ENCODE data around the gene DIAPH1.

The DIAPH1 gene

GRCh38 chr5:141494761-141495452 is 123.9 kb downstream of the DIAPH1 start:
- DNase-seq = no peak

GRCh38 chr5:141493500-141494422 is 125.0 kb downstream of the DIAPH1 start:
- DNase-seq = no peak

GRCh38 chr5:141492168-141492885 is 126.5 kb downstream of the DIAPH1 start:
- DNase-seq = no peak

GRCh38 chr5:141491323-141492167 is 127.3 kb downstream of the DIAPH1 start:
- DNase-seq = no peak

- DNase-seq = no peak
Observed at GRCh38 chr5:141490771-141491170, 128.0 kb downstream of the DIAPH1 start.

- no peak for DNase-seq
Observed at GRCh38 chr5:141490271-141490670, 128.5 kb downstream of the DIAPH1 start.

DNA sequence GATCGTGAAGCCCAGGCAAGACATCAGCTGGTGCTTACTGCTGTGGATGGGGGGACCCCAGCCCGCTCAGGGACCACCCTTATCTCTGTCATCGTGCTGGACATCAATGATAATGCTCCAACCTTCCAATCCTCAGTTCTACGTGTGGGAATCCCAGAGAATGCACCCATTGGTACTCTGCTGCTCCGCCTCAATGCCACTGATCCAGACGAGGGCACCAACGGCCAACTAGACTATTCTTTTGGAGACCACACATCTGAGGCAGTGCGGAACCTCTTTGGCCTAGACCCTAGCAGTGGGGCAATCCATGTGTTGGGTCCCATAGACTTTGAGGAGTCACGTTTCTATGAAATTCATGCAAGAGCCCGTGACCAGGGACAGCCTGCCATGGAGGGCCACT is 129.0 kb downstream of the DIAPH1 start:
- no peak for DNase-seq

GRCh38 chr5:141488591-141489561 is 129.9 kb downstream of the DIAPH1 start, which contains the start of gene PCDHGC5:
PCDHGC5 (plus strand) TSS chr5:141489081; CDS start chr5:141489241, 160 bp downstream.
- DNase-seq = no peak

DNA sequence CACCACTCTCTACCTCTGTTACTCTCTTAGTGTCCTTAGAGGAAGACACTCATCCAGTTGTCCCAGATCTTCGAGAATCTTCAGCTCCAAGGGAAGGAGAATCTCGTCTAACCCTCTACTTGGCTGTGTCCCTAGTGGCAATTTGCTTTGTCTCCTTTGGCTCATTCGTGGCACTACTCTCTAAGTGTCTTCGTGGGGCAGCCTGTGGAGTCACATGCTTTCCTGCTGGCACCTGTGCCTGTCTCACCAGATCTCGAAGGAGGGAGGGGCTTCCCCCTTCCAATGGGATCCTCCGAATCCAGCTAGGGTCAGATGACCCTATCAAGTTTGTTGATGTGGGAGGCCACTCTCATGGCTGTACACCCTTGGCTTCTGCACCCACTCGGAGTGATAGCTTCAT is 131.7 kb downstream of the DIAPH1 start:
- DNase-seq = no peak

DNA sequence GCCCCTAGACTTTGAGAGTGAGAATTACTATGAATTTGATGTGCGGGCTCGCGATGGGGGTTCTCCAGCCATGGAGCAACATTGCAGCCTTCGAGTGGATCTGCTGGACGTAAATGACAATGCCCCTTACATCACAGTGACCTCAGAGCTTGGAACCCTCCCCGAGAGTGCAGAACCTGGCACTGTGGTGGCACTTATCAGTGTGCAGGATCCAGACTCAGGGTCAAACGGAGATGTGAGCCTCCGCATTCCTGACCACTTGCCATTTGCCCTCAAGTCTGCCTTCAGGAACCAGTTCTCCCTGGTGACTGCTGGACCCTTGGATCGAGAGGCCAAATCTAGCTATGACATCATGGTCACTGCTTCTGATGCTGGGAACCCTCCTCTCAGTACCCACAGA is 132.7 kb downstream of the DIAPH1 start:
- no peak for DNase-seq

- no peak for DNase-seq
Observed at GRCh38 chr5:141485321-141486055, 133.3 kb downstream of the DIAPH1 start.

DNA sequence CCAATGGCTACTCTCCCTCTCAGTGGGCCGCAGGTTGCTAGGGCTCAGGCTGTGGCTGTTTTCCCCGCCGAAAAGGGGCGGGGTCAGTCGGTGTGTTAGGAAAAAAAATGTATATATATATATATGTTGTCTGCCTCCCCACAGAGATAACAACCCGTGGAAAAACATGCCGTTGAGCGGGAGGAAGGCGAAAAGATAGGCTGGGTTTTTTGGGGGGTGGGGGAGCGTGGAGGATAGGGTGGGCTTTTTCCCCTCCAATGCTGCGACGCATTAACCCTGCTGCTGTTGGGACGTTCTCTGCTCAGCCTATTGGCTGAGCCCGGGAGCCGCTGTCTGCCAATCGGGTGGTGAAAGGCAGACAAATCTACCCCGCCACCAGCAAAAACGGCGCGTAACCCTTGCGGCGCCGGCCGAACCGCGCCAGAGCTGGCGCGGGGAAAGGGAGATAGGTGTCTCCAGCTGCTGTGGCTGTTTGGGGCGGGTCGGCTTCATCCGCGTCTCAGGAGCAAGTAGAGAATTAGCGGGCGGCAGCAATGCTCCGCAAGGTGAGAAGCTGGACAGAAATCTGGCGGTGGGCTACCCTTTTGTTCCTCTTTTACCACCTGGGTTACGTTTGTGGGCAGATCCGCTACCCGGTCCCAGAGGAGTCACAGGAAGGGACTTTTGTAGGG is 134.0 kb downstream of the DIAPH1 start, which contains the start of gene PCDHGC4:
Gene PCDHGC4 (plus strand): TSS at position 390 of the 671 bp plus-strand sequence. CDS start 144 bp downstream, at position 534.
- peak; percentile 26 for DNase-seq

DNA sequence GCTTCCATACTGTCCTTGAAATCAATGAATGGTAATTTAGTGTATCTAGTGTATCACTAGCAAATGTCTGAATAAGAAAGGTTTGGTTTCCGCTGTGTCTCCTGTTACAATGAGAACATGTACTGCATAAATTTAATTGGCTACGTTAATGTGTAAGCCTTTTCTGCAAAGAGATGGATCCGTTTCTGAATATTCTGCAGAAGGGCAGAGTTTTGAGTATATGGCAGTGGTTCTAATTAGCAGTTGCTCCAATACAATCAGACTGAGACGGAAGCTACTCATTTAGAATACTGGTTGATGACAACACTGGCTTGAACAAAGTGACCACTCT is 134.5 kb downstream of the DIAPH1 start:
- DNase-seq = no peak

GRCh38 chr5:141483902-141484301 is 134.9 kb downstream of the DIAPH1 start:
- no peak for DNase-seq

- no peak for DNase-seq
Observed at GRCh38 chr5:141479776-141480175, 139.0 kb downstream of the DIAPH1 start.

DNA sequence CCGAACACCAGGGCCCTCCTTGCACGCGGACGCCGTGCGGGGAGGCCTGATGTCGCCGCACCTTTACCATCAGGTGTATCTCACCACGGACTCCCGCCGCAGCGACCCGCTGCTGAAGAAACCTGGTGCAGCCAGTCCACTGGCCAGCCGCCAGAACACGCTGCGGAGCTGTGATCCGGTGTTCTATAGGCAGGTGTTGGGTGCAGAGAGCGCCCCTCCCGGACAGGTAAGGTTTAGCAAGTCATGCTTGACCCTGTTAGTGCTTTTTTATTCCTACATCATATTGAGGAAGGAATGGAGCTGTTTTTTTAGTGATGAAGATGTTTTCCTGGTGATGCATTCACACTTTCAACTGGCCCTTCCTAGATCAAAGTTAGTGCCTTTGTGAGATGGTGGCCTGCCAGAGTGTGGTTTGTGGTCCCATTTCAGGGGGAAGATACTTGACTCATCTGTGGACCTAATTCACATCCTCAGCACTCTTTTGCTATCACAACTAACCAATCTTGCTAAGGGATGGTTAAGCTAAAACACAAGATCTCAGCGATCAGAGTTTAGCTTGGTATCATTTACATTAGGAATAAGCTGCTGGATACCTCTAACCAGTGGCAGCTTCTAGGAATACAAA is 140.4 kb downstream of the DIAPH1 start:
- no peak for DNase-seq

DNA sequence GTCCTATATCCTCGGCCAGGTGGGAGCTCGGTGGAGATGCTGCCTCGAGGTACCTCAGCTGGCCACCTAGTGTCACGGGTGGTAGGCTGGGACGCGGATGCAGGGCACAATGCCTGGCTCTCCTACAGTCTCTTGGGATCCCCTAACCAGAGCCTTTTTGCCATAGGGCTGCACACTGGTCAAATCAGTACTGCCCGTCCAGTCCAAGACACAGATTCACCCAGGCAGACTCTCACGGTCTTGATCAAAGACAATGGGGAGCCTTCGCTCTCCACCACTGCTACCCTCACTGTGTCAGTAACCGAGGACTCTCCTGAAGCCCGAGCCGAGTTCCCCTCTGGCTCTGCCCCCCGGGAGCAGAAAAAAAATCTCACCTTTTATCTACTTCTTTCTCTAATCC is 141.0 kb downstream of the DIAPH1 start:
- no peak for DNase-seq

GRCh38 chr5:141477044-141477575 is 141.7 kb downstream of the DIAPH1 start:
- DNase-seq = no peak
